GM12878 (cell line): ENCODE measurements around the gene AGFG1.

Experiments used
- BRCA1 ChIP-seq: IDR thresholded peaks from 2 replicates; pipeline ENCODE4 v1.6.1; 2011; ENCODE audit warnings: low read depth, low read length, improper control_type of control experiment
- KDM1A ChIP-seq: fragments of 200-600 bp; sonication (generic); IDR thresholded peaks from 2 replicates; pipeline ENCODE4 v1.6.1; 2016; ENCODE audit warnings: borderline replicate concordance
- ZNF622 ChIP-seq: fragments of 450-650 bp; IDR thresholded peaks from 2 replicates; pipeline ENCODE4 v1.6.1; 2017; ENCODE audit warnings: mild to moderate bottlenecking, inconsistent platforms

DNA sequence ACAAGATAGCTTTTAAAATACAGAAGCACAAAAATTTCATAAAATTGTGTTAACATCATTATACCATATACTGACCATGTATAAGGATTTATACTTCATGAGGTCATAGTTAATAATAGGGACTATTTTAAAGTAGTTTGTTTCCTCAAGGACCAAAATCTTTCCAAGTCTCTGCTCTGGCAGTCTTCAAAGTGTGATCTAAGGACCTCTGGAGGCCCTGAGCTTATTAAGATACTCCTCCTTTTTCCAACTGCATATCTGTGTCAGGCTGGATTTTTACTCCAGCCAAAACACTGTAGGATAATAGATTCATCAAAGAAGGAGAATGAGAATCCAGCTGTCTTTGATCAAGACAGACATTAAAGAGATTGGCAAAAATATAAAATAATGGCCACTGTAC, 125.1 kb downstream of the AGFG1 start:
- TF ChIP-seq BRCA1 = no peak
- TF ChIP-seq KDM1A = no peak
- no peak for TF ChIP-seq ZNF622
